Subcutaneous adipose tissue (tissue), 4 donors: Measurements from ENCODE around the gene GRM8. TPM values are rescaled to one million over a fixed set of nuclear protein-coding genes. Genes with fewer than 3 reads are reported as not detected.

ENCODE experiments used
- total RNA-seq, 4 donors: library from RNA; depleted of rRNA; stranded (reverse); fragments of >200 nt; gene quantifications; one replicate each; pipeline ENCODE4 v1.1.0, GENCODE V29; 2016
- TF ChIP-seq, protein P1 (sequence below): fragments of 450-650 bp; IDR thresholded peaks from one replicate; pipeline ENCODE4 v1.5.1; 2016; ENCODE audit warnings: low read depth, mild to moderate bottlenecking, control low read depth, antibody characterized with exemption, moderate library complexity

The GRM8 gene
- total RNA-seq, 4 donors from 2014 or later: not detected

DNA sequence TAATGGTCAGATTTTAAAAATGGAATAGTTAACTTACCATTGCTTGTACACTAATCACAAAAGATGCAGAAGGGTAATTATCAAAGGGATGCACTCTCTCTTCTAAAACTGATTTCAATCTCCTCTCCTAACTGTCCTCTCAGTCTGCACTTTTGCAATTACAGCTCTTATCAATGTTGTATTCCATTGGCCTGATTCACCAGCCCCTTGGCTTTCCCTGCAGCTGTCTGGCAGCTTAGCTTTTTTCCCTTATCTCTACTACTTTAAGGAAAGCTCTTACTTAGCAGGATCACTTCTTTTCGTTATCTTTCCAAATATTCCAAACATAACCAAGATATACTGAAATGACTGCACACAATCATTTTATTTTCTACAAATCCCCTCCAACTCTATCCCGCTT, 448.8 kb downstream of the GRM8 start:
- TF ChIP-seq, protein P1, sequence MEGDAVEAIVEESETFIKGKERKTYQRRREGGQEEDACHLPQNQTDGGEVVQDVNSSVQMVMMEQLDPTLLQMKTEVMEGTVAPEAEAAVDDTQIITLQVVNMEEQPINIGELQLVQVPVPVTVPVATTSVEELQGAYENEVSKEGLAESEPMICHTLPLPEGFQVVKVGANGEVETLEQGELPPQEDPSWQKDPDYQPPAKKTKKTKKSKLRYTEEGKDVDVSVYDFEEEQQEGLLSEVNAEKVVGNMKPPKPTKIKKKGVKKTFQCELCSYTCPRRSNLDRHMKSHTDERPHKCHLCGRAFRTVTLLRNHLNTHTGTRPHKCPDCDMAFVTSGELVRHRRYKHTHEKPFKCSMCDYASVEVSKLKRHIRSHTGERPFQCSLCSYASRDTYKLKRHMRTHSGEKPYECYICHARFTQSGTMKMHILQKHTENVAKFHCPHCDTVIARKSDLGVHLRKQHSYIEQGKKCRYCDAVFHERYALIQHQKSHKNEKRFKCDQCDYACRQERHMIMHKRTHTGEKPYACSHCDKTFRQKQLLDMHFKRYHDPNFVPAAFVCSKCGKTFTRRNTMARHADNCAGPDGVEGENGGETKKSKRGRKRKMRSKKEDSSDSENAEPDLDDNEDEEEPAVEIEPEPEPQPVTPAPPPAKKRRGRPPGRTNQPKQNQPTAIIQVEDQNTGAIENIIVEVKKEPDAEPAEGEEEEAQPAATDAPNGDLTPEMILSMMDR: no peak

DNA sequence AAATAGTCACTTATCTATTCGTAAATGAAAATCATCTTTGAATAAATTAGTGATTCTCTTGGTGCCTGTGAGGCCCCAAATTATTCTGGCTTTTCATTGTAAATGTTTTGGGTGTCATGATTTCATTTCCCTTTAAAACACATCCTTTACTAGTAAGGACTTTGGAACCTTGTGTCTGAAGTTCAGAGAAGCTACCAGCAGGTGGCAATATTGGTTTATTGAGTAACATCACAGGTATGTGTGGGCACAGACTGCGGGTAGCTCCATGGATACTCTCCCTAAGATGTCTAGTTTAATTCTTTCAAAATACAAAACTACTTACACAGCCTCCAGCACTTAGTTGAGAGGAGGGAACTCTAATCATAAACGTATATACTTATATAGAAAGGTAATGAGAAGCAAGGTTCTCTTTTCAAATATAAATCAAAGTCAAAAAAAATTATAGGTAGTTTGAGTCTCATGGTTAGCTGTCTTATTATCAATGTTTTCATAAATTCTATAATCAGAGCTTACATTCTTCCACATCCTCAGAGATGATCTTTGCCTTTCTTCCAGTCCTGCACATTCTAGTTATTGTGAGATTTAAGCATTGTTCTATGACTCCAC, 449.6 kb downstream of the GRM8 start:
- TF ChIP-seq, protein P1: no peak

DNA sequence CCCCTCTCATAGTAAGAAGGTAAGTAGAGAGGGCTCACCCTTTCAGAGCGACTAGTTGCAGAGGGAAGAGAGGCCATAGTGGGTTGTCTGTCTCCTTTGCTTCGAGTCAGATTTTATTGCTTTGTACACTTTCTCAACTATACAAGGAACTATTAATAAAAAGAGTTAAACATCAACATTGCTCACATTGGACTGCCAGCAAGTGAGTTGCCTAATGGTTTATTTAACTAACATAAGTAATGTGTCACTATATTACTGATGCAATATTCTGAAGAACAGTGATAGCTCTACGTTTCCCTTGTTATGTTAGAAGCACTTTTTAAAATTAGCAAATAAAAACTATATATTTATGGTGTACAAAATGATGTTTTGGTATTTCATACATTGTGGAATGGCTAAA, 451.0 kb downstream of the GRM8 start:
- TF ChIP-seq, protein P1: no peak

DNA sequence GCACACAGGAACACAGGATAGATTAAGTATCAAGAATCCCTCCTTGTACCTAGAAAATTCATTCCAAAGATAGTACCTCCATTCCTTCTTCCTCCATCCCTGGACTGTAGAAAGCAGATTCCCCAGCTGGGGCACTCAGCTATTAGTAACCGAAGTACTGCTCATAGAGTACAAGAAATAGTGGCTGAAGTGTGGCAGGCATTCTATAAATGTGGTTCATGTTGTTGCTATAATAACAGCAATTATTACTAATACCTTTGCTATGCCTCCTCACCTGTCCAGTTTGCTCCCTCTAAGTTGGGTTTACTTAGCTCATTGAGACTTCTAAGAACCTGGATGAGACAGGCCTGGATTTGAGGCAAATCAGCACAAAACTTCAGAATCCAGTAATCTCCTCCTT, 453.2 kb downstream of the GRM8 start:
- TF ChIP-seq, protein P1: no peak

DNA sequence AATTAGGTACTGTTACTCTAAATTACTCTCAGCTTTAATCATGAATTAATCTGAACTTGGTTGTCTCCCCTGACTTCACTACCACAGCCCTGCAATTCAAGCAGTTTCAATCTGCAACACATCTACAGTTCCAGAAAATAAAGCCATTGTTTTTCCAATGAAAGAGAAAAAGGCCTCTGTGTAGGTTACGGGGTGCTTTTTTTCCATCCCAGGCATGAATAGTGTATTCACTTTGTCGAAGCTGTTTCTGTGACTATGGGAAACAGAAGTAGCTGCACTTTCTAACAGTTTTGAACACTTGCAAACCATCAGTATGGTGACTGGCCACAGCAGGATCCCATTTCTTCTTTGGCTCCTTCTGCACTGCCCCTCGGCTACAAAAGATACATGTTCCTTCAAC, 460.2 kb downstream of the GRM8 start:
- TF ChIP-seq, protein P1: no peak

DNA sequence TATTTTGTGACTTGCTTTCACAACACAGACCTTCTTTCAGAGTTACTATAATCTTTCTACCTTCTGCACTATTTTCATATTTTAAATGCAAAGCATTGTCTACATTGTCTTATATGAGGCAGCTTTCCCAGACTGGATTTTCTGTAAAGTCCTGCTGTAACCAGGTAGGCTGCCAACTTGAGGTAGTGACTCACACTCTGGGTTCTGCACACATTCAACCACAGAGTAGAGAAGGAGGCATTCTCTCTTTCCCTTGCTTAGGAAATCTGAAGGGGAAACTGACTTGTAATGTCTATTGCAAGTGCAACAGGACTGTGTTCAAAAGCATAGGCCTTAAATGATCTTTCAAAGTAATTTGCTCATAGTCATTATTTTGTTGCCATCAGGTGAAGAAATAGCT, 461.4 kb downstream of the GRM8 start:
- TF ChIP-seq, protein P1: no peak

DNA sequence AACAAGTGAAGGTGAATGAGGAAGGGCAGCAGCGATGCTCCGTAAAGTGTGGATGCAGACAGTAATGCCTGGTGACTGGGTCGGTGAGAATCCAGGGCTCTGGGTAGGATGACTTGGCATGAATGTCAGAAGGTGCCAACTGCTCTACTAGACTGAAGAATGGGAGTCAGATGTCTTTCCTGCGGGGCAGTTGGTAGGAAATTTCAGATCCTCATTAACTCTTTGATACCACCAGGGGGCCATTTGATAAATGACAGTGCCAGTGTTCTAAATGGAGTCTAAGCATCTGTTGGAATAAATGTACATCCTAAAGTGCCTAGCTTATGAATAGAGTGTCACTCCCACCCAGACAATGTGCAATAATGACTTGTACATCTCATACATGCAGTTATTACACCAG, 462.0 kb downstream of the GRM8 start:
- TF ChIP-seq, protein P1: no peak
